H9 (cell line): Measurements from ENCODE around the gene APP. TPM values are rescaled to one million over a fixed set of nuclear protein-coding genes. Genes with fewer than 3 reads are reported as not detected.

Experiments used
- DNase-seq: peaks from one replicate; pipeline ENCODE4 v3.0.0-alpha.2; 2017
- H2AFZ ChIP-seq: one replicate; pipeline ENCODE4 v1.6.1; 2013; ENCODE audit warnings: mild to moderate bottlenecking, low read length, control low read depth, moderate library complexity
- H2AK5ac ChIP-seq: 2 replicates; pipeline ENCODE4 v1.6.1; 2013; ENCODE audit warnings: low read length, control low read depth, mixed read lengths; ENCODE audit not compliant: insufficient read length
- H2BK120ac ChIP-seq: one replicate; pipeline ENCODE4 v1.6.1; 2013; ENCODE audit warnings: low read depth, mild to moderate bottlenecking, low read length, control low read depth, inconsistent platforms; ENCODE audit not compliant: poor library complexity, severe bottlenecking
- H2BK12ac ChIP-seq: 2 replicates; pipeline ENCODE4 v1.6.1; 2013; ENCODE audit warnings: low read length, control low read depth, mixed read lengths, low read depth; ENCODE audit not compliant: insufficient read length
- H2BK15ac ChIP-seq: 2 replicates; pipeline ENCODE4 v1.6.1; 2013; ENCODE audit warnings: low read depth, low read length, control low read depth
- H2BK20ac ChIP-seq: one replicate; pipeline ENCODE4 v1.6.1; 2013; ENCODE audit warnings: low read depth, mild to moderate bottlenecking, low read length, control low read depth, inconsistent platforms; ENCODE audit not compliant: poor library complexity, severe bottlenecking
- H2BK5ac ChIP-seq: 2 replicates; pipeline ENCODE4 v1.6.1; 2013; ENCODE audit warnings: low read length, control low read depth, mixed read lengths; ENCODE audit not compliant: insufficient read length
- H3K14ac ChIP-seq: 2 replicates; pipeline ENCODE4 v1.6.1; 2013; ENCODE audit warnings: low read length, control low read depth; ENCODE audit not compliant: insufficient read depth
- H3K18ac ChIP-seq: 2 replicates; pipeline ENCODE4 v1.6.1; 2013; ENCODE audit warnings: low read depth, mild to moderate bottlenecking, mixed read lengths, low read length, control low read depth; ENCODE audit not compliant: insufficient read length
- H3K23ac ChIP-seq: 2 replicates; pipeline ENCODE4 v1.6.1; 2013; ENCODE audit warnings: low read length, control low read depth, mixed read lengths, low read depth; ENCODE audit not compliant: insufficient read length
- H3K23me2 ChIP-seq: 2 replicates; pipeline ENCODE4 v1.6.1; 2013; ENCODE audit warnings: low read depth, mild to moderate bottlenecking, mixed read lengths, low read length, control low read depth; ENCODE audit not compliant: insufficient read length, poor library complexity, severe bottlenecking
- H3K27ac ChIP-seq: 2 replicates; pipeline ENCODE4 v1.5.1; 2013; ENCODE audit warnings: low read length, control low read depth, mixed read lengths, low read depth; ENCODE audit not compliant: insufficient read length
- H3K27me3 ChIP-seq: 2 replicates; pipeline ENCODE4 v1.6.1; 2013; ENCODE audit warnings: low read length, control low read depth, inconsistent platforms; ENCODE audit not compliant: insufficient read depth
- H3K4ac ChIP-seq: 2 replicates; pipeline ENCODE4 v1.6.1; 2013; ENCODE audit warnings: low read depth, mild to moderate bottlenecking, control low read depth, inconsistent platforms, low read length, moderate library complexity
- H3K4me1 ChIP-seq: 2 replicates; pipeline ENCODE4 v1.6.1; 2013; ENCODE audit warnings: low read length, control low read depth, inconsistent platforms; ENCODE audit not compliant: insufficient read depth
- H3K4me2 ChIP-seq: 2 replicates; pipeline ENCODE4 v1.6.1; 2013; ENCODE audit warnings: low read length, control low read depth, mixed read lengths; ENCODE audit not compliant: insufficient read length, insufficient read depth
- H3K56ac ChIP-seq: 2 replicates; pipeline ENCODE4 v1.6.1; 2013; ENCODE audit warnings: low read depth, mild to moderate bottlenecking, mixed read lengths, low read length, control low read depth; ENCODE audit not compliant: insufficient read length
- H3K79me1 ChIP-seq: 2 replicates; pipeline ENCODE4 v1.6.1; 2013; ENCODE audit warnings: low read depth, mild to moderate bottlenecking, moderate library complexity, low read length, control low read depth, inconsistent platforms; ENCODE audit not compliant: insufficient read depth, poor library complexity, severe bottlenecking
- H3K79me2 ChIP-seq: 2 replicates; pipeline ENCODE4 v1.6.1; 2013; ENCODE audit warnings: low read length, control low read depth, inconsistent platforms; ENCODE audit not compliant: insufficient read depth
- H3K9ac ChIP-seq: 2 replicates; pipeline ENCODE4 v1.6.1; 2013; ENCODE audit warnings: low read length, control low read depth, mixed read lengths; ENCODE audit not compliant: insufficient read length; ENCODE audit errors: extremely low read depth
- H3K9me3 ChIP-seq: one replicate; pipeline ENCODE4 v1.6.1; 2013; ENCODE audit warnings: low read depth, low read length, inconsistent platforms; ENCODE audit not compliant: control insufficient read depth
- H3T11ph ChIP-seq: one replicate; pipeline ENCODE4 v1.6.1; 2013; ENCODE audit warnings: mild to moderate bottlenecking, low read length, control low read depth, inconsistent platforms
- H4K20me1 ChIP-seq: one replicate; pipeline ENCODE4 v1.6.1; 2013; ENCODE audit not compliant: control insufficient read depth, insufficient read length, insufficient read depth
- H4K5ac ChIP-seq: 2 replicates; pipeline ENCODE4 v1.6.1; 2013; ENCODE audit warnings: low read depth, mild to moderate bottlenecking, mixed read lengths, low read length, control low read depth; ENCODE audit not compliant: insufficient read length
- H4K8ac ChIP-seq: replicated peaks from 2 replicates; pipeline ENCODE4 v1.6.1; 2013; ENCODE audit warnings: low read length, control low read depth, mixed read lengths, low read depth; ENCODE audit not compliant: insufficient read length
- H4K91ac ChIP-seq: 2 replicates; pipeline ENCODE4 v1.6.1; 2013; ENCODE audit warnings: low read depth, mild to moderate bottlenecking, moderate library complexity, mixed read lengths, low read length, control low read depth; ENCODE audit not compliant: insufficient read length
- H3K27ac Mint-ChIP-seq, 3 experiments: 2 replicates in 2 of 3; 3 replicates in 1 of 3; pipeline ENCODE4 v1.8.0; 2020 to 2021; ENCODE audit warnings: mixed read lengths in 3 of 3, mild to moderate bottlenecking in 1 of 3, moderate library complexity in 1 of 3
- H3K27me3 Mint-ChIP-seq: 2 replicates; pipeline ENCODE4 v1.8.0; 2021; ENCODE audit warnings: low read depth, mild to moderate bottlenecking, moderate library complexity, mixed read lengths
- H3K36me3 Mint-ChIP-seq, 3 experiments: 2 replicates in 2 of 3; 3 replicates in 1 of 3; pipeline ENCODE4 v1.8.0; 2020 to 2021; ENCODE audit warnings: low read depth in 3 of 3, mixed read lengths in 3 of 3; ENCODE audit not compliant: insufficient read depth in 1 of 3
- H3K4me1 Mint-ChIP-seq, 2 experiments: 2 replicates each; pipeline ENCODE4 v1.8.0; 2020; ENCODE audit warnings: mixed read lengths in 2 of 2
- H3K4me3 Mint-ChIP-seq, 2 experiments: 2 replicates in 1 of 2; 3 replicates in 1 of 2; pipeline ENCODE4 v1.8.0; 2020 to 2021; ENCODE audit warnings: mild to moderate bottlenecking in 2 of 2, mixed read lengths in 2 of 2, moderate library complexity in 1 of 2
- H3K9me3 Mint-ChIP-seq, 2 experiments: 2 replicates in 1 of 2; 3 replicates in 1 of 2; pipeline ENCODE4 v1.8.0; 2020; ENCODE audit warnings: mild to moderate bottlenecking in 2 of 2, mixed read lengths in 2 of 2, moderate library complexity in 1 of 2
- CTCF ChIP-seq: fragments of 200-600 bp; sonication (generic); conservative IDR thresholded peaks from 3 replicates; pipeline ENCODE4 v1.8.0; 2021; ENCODE audit warnings: antibody characterized with exemption, mild to moderate bottlenecking
- WGBS: extraction: QIAGEN DNeasy Blood & Tissue Kit; methylation state at CpG from one replicate; pipeline ENCODE4 v1.1.7; 2013; ENCODE audit warnings: missing lambda C conversion rate, low lambda C conversion rate, mixed read lengths; ENCODE audit not compliant: insufficient read length; ENCODE audit errors: extremely low coverage; 5-methylcytosine and 5-hydroxymethylcytosine counted together
- total RNA-seq: library from RNA; stranded (reverse); gene quantifications from 2 replicates; pipeline ENCODE4 v1.2.1, GENCODE V29; 2021

The APP gene
- total RNA-seq, 1 experiment from 2014 or later, result 380 TPM

- DNase-seq, result no peak
- Histone ChIP-seq H3K9me3 (no peaks in the 10 kb centered on the region), H3K14ac (no peak overlapping the region), H4K5ac (no peak overlapping the region), H3K56ac (no peak overlapping the region), H4K91ac (no peak overlapping the region), H3K23me2 (no peaks in the 10 kb centered on the region), H2AK5ac (no peak overlapping the region), H2BK12ac (no peak overlapping the region), H3K27ac (no peak overlapping the region), H3K9ac (no peak overlapping the region), H3K27me3 (no peaks in the 10 kb centered on the region), H3K79me2 (peaks cover 30% of the 10 kb centered on the region), H2BK20ac (no peak overlapping the region), H4K20me1 (no peaks in the 10 kb centered on the region), H3K18ac (no peak overlapping the region), H2BK120ac (no peak overlapping the region), H3K4me1 (peaks cover 5% of the 10 kb centered on the region), H2BK5ac (no peak overlapping the region), H3T11ph (no peak overlapping the region), H2AFZ (no peak overlapping the region), H3K4me2 (no peak overlapping the region), H2BK15ac (no peak overlapping the region), H3K23ac (no peak overlapping the region), H4K8ac (no peak overlapping the region), H3K79me1 (peaks cover 7% of the 10 kb centered on the region), H3K4ac (no peak overlapping the region)
- Mint-ChIP-seq H3K4me1 (peaks cover 26 to 34% of the 10 kb centered on the region in 2 experiments), H3K9me3 (no peaks in the 10 kb centered on the region), H3K36me3 (peaks cover 3 to 11% (median 9%) of the 10 kb centered on the region in 3 experiments), H3K27ac (peak overlapping the region in 1 of 3 experiments; percentile 81; a peak in 2 of 7 replicates), H3K4me3 (no peak overlapping the region), H3K27me3 (no peaks in the 10 kb centered on the region)
- WGBS, result no CpG with 5 or more reads among the region's 4 CpGs
- no peak for TF ChIP-seq CTCF
These were observed 71.7 kb downstream of the APP start for GRCh38 chr21:26098772-26099397.
